GM12873 (cell line): ENCODE measurements around the gene RPS6KA5.

Source experiments
- CTCF ChIP-seq: IDR thresholded peaks from 2 replicates; pipeline ENCODE4 v1.5.1; 2012; ENCODE audit warnings: low read depth, mild to moderate bottlenecking, moderate library complexity, low read length, control low read depth; ENCODE audit not compliant: insufficient read depth; ENCODE audit errors: missing control alignments

RPS6KA5 gene

GRCh38 chr14:90858511-90858910 lies 201.9 kb downstream of the RPS6KA5 start:
- no peak for TF ChIP-seq CTCF

GRCh38 chr14:90857866-90858265 lies 202.6 kb downstream of the RPS6KA5 start:
- TF ChIP-seq CTCF: no peak

- no peak for TF ChIP-seq CTCF
Observed at GRCh38 chr14:90853116-90853515, 207.3 kb downstream of the RPS6KA5 start.

- TF ChIP-seq CTCF: no peak
Observed at GRCh38 chr14:90851327-90852036, 209.0 kb downstream of the RPS6KA5 start.

DNA sequence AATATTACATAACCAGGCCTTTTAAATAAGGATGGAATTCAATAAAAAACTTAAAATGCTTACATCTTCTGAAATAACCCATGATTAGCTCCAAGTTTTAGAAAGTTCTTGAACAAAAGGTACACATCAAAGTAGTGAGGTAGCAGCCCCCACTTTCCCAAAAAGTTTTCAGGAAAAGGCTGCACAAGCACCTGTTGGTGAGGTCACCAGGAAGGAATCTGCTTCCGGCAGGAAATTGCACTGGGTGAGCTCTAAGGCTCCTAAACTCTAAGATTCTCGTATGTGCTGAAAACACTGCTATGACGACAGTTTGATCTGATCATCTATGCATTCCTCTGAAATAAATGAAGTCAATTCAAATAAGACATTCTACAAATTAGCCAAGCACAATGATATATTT lies 210.0 kb downstream of the RPS6KA5 start:
- TF ChIP-seq CTCF: no peak

DNA sequence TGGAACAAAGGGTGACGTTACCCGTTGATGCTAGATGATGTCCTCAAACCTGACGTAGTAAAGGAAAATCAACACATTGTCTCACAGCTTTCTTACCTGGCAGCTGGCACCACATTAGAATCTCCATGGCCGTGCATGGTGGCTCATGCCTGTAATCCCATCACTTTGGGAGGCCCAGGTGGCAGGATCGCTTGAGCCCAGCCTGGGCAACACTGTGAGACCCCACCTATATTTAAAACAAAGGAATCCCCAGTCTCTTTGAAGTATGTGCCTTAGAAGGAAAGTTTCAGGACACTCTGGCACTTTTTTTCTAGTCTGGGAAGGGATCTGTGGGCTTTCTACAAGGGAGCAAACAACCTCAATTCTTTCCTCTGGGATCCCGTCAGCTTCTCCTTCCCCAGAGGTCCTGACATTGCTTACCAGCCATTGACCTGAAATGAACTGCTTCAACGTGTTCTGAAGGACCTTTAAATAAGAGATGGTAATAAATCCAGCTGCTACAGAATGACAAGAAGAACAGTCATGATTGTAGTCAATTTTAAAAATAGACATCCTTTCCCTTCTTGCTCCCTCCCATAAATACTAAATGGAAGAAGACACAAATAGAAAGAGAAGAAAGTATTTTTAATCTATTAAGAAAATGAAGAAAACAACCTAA lies 210.5 kb downstream of the RPS6KA5 start:
- TF ChIP-seq CTCF: no peak

DNA sequence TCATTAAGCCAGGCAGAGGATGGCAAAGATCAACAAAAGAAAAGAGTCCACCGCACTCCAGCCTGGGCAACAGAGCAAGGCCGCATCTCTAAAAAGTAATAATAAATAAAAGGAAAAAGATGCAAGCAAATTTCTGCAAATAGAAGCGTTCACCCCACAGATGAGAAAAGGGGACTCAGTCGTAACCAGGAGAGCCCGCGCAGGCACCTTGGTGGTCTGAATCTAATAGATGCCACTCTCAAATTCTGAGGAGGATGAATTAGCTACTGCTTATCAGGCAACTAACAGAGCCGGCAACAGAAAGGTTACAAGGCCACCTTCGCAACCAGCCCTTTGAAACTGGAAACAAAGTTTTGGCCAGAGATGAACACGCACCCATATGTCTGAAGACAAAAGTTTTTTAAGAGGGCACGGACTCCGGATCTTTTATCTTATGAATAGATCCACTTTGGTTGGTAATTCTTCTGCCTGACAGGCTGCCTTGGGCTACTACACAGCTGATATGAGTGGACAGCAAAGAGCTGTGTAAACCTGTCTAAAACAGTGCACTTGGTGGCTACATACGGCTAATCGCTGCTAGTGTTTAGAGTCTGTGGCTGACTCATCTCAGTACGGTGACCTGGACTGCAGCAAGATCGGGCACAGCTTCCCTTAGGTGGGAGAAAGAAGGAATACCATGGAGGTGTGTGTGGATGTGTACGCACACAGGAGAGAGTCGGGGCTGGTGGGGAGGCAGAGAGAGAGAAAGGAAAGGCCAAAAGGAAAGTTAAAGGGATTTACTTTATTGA lies 211.3 kb downstream of the RPS6KA5 start:
- TF ChIP-seq CTCF: no peak
